OCI-LY1 (cell line): Measurements from ENCODE around the gene MSANTD4.
"Not testable (repeated sequence)": the region's sequence is repeated elsewhere in the genome, so short reads cannot be mapped to it uniquely, and the experiment has no call there.

ENCODE experiments used
- H2AFZ ChIP-seq: fragments of 200-600 bp; sonication (generic), shearing (Covaris generic); 2 replicates; pipeline ENCODE4 v1.6.0; 2014; ENCODE audit warnings: antibody characterized with exemption, mild to moderate bottlenecking, low read length
- H3F3A ChIP-seq: fragments of 200-600 bp; sonication (generic), shearing (Covaris generic); 2 replicates; pipeline ENCODE4 v1.6.0; 2014; ENCODE audit warnings: mild to moderate bottlenecking, antibody characterized with exemption, low read length, moderate library complexity; ENCODE audit not compliant: insufficient read depth
- H3K27ac ChIP-seq: fragments of 200-600 bp; sonication (generic); 2 replicates; pipeline ENCODE4 v1.5.1; 2014; ENCODE audit warnings: low read length, mixed run types, mild to moderate bottlenecking, low read depth; ENCODE audit not compliant: poor library complexity, severe bottlenecking
- H3K27me3 ChIP-seq: fragments of 200-600 bp; sonication (generic); 2 replicates; pipeline ENCODE4 v1.6.0; 2014; ENCODE audit warnings: antibody characterized with exemption, mild to moderate bottlenecking, low read length, moderate library complexity; ENCODE audit not compliant: insufficient read depth
- H3K36me3 ChIP-seq: fragments of 200-600 bp; sonication (generic); 2 replicates; pipeline ENCODE4 v1.6.1; 2014; ENCODE audit warnings: mild to moderate bottlenecking, antibody characterized with exemption, low read length, moderate library complexity, mixed read lengths; ENCODE audit not compliant: insufficient read depth
- H3K4me1 ChIP-seq: fragments of 200-600 bp; sonication (generic); 2 replicates; pipeline ENCODE4 v1.5.1; 2014; ENCODE audit warnings: mild to moderate bottlenecking, low read length, moderate library complexity; ENCODE audit not compliant: insufficient read depth, severe bottlenecking
- H3K4me2 ChIP-seq: fragments of 200-600 bp; sonication (generic), shearing (Covaris generic); 2 replicates; pipeline ENCODE4 v1.6.1; 2014; ENCODE audit warnings: low read length
- H3K4me3 ChIP-seq: fragments of 200-600 bp; sonication (generic); 2 replicates; pipeline ENCODE4 v1.5.1; 2014; ENCODE audit warnings: low read length, low read depth, mild to moderate bottlenecking, mixed read lengths; ENCODE audit not compliant: poor library complexity, severe bottlenecking
- H3K79me2 ChIP-seq: fragments of 200-600 bp; shearing (Covaris generic); 2 replicates; pipeline ENCODE4 v1.6.1; 2016; ENCODE audit warnings: mixed run types, low read length, mixed read lengths; ENCODE audit not compliant: insufficient read depth
- H3K9ac ChIP-seq: fragments of 200-600 bp; sonication (generic), shearing (Covaris generic); 2 replicates; pipeline ENCODE4 v1.6.1; 2014; ENCODE audit warnings: mild to moderate bottlenecking, low read length, mixed read lengths
- H3K9me2 ChIP-seq: fragments of 200-600 bp; sonication (generic), shearing (Covaris generic); 2 replicates; pipeline ENCODE4 v1.6.1; 2014; ENCODE audit warnings: low read depth, mild to moderate bottlenecking, low read length, mixed read lengths
- H3K9me3 ChIP-seq: fragments of 200-600 bp; shearing (Covaris generic); 2 replicates; pipeline ENCODE4 v1.6.1; 2014; ENCODE audit warnings: low read length, mixed read lengths
- H4K20me1 ChIP-seq: fragments of 200-600 bp; sonication (generic), shearing (Covaris generic); 2 replicates; pipeline ENCODE4 v1.6.0; 2016; ENCODE audit warnings: mild to moderate bottlenecking, low read length; ENCODE audit not compliant: insufficient read depth
- EZH2 ChIP-seq: fragments of 200-600 bp; sonication (generic), shearing (Covaris generic); IDR thresholded peaks from 2 replicates; pipeline ENCODE4 v1.8.0; 2017; ENCODE audit warnings: borderline replicate concordance, mixed run types, mild to moderate bottlenecking, antibody characterized with exemption, low read length, moderate library complexity, mixed read lengths
- TF ChIP-seq, protein P1 (sequence below): fragments of 200-600 bp; sonication (generic), shearing (Covaris generic); IDR thresholded peaks from 2 replicates; pipeline ENCODE4 v1.5.1; 2017; ENCODE audit warnings: mild to moderate bottlenecking, antibody characterized with exemption, low read length, moderate library complexity, mixed read lengths

Gene MSANTD4

DNA sequence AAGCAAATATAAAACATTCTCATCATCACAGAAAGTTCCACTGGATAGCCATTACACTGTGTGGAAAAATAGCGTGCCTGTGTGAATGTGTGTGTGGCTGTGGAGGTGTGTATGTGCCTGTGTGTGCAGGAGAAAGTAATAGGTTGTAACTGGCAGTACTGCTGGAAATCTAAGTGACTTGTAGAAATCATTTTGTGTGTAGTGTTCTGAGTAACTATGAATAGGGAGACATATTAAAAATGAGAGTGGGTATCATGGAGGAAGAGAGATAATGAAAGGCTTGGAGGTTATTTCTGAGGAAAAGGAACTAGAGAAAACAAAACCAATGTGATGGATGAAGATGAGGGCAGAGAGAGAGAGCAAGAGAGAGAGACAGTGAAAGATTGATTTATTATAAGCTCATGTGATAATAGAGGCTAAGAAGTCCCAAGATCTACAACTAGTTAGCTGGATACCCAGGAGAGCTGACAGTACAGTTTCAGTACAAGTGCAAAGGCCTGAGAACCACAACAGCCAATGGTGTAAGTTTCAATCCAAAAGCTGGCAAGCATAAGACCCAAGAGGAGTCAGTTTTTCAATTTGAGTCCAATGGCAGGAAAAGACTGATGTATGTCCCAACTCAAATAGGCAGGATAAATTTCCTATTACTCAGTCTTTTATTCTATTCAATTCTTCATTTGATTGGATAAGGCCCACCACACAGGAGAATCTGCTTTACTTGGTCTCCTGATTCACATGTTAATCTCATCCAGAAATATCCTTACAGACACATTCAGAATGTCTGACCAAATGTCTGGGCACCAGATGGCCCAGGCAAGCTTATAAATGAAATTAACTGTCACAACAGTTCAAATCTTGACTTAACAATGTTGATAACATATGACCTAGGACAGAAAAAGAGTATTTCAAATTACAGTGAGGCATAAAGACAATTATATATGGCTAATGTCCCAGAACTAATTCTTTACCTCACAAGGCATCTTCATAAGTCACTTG lies 40.2 kb upstream of the MSANTD4 start:
- Histone ChIP-seq H3K9ac (no peak overlapping the region), H3K9me2 (no peaks in the 10 kb centered on the region), H3K36me3 (no peaks in the 10 kb centered on the region), H3F3A (no peaks in the 10 kb centered on the region), H3K9me3 (no peaks in the 10 kb centered on the region), H2AFZ (no peak overlapping the region), H3K27me3 (no peaks in the 10 kb centered on the region), H3K4me1 (peaks cover 5% of the 10 kb centered on the region), H3K79me2 (no peaks in the 10 kb centered on the region), H3K4me2 (no peak overlapping the region), H3K27ac (no peak overlapping the region), H4K20me1 (no peaks in the 10 kb centered on the region), H3K4me3 (no peak overlapping the region)
- no peak for TF ChIP-seq EZH2
- TF ChIP-seq, protein P1, sequence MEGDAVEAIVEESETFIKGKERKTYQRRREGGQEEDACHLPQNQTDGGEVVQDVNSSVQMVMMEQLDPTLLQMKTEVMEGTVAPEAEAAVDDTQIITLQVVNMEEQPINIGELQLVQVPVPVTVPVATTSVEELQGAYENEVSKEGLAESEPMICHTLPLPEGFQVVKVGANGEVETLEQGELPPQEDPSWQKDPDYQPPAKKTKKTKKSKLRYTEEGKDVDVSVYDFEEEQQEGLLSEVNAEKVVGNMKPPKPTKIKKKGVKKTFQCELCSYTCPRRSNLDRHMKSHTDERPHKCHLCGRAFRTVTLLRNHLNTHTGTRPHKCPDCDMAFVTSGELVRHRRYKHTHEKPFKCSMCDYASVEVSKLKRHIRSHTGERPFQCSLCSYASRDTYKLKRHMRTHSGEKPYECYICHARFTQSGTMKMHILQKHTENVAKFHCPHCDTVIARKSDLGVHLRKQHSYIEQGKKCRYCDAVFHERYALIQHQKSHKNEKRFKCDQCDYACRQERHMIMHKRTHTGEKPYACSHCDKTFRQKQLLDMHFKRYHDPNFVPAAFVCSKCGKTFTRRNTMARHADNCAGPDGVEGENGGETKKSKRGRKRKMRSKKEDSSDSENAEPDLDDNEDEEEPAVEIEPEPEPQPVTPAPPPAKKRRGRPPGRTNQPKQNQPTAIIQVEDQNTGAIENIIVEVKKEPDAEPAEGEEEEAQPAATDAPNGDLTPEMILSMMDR: no peak

DNA sequence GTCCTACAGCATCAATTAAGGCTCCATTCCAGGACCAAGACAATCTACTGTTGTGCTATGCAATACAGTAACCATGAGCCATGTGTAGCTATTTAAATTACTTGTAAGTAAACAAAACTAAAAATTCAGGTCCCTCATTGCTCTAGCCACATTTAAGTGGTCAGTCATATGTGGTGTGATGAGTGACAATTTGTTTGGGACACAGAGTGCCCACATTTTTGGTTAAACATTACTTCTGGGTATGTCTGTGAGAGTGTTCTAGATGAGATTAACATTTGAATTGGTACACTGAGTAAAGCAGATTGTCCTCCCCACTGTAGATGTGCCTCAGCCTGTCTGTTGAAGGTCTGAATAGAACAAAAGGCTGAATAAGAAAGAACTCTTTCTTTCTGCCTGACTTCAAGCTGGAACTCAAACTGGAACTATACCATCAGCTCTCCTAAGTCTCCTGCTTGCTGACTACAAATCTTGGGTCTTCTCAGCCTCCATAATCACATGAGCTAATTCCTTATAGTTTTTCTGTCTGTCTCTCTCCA lies 39.3 kb upstream of the MSANTD4 start:
- Histone ChIP-seq H3K4me1 (peaks cover 5% of the 10 kb centered on the region), H4K20me1 (no peaks in the 10 kb centered on the region), H3K4me2 (no peak overlapping the region), H3K79me2 (no peaks in the 10 kb centered on the region), H2AFZ (no peak overlapping the region), H3K9ac (no peak overlapping the region), H3K27ac (no peak overlapping the region), H3F3A (no peaks in the 10 kb centered on the region), H3K9me3 (no peaks in the 10 kb centered on the region), H3K27me3 (no peaks in the 10 kb centered on the region), H3K4me3 (no peak overlapping the region), H3K36me3 (no peaks in the 10 kb centered on the region), H3K9me2 (no peaks in the 10 kb centered on the region)
- TF ChIP-seq, protein P1: no peak
- TF ChIP-seq EZH2: no peak

DNA sequence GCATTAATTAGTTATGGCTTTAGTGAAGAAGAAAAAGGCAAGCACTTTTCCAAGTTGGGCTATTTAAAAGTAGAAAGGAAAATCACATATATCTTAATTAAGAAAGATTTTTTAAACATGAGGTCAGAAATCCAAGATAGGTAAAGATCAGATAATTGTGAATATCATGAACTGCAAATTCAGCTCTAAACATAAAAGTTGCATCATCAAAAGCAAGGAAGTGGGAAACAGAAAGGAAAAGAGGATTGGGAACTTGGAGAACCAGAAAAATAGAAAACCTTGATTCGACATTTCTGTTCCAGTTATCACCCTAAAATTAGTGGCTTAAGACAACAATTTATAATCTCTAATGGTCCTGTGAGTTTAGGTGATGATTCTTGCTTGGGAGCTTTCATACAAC lies 37.6 kb upstream of the MSANTD4 start:
- no peaks in the 10 kb centered on the region for H3K9me3 ChIP-seq
- H2AFZ ChIP-seq: no peak overlapping the region
- no peaks in the 10 kb centered on the region for H3F3A ChIP-seq
- H3K27me3 ChIP-seq: no peaks in the 10 kb centered on the region
- H3K36me3 ChIP-seq: no peaks in the 10 kb centered on the region
- H3K9ac ChIP-seq: no peak overlapping the region
- H3K4me3 ChIP-seq: no peak overlapping the region
- no peaks in the 10 kb centered on the region for H3K79me2 ChIP-seq
- no peak overlapping the region for H3K27ac ChIP-seq
- H3K9me2 ChIP-seq: no peaks in the 10 kb centered on the region
- TF ChIP-seq, protein P1: no peak
- no peak for TF ChIP-seq EZH2
- no peaks in the 10 kb centered on the region for H4K20me1 ChIP-seq
- H3K4me2 ChIP-seq: no peak overlapping the region
- H3K4me1 ChIP-seq: peaks cover 5% of the 10 kb centered on the region

DNA sequence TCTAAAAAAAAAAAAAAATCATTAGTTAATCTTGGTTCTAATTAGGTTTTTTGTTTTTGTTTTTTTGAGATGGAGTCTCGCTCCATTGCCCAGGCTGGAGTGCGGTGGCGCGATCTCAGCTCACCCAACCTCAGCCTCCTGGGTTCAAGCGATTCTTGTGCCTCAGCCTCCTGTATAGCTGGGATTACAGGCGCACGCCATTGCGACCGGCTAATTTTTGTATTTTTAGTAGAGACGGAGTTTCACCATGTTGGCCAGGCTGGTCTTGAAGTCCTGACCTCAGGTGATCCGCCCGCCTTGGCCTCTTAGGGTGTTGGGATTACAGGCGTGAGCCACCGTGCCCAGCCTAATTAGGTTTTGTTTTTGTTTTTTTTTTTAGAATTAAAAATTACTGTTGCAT lies 36.3 kb upstream of the MSANTD4 start:
- H3K9me2 ChIP-seq, H4K20me1 ChIP-seq, H3K36me3 ChIP-seq, H3K4me1 ChIP-seq, H2AFZ ChIP-seq, H3K27ac ChIP-seq, H3K4me3 ChIP-seq, H3K79me2 ChIP-seq, H3F3A ChIP-seq, H3K9me3 ChIP-seq, H3K27me3 ChIP-seq, H3K4me2 ChIP-seq, H3K9ac ChIP-seq: not testable (repeated sequence)
